HG03060 (cell line): ENCODE results near the gene LANCL3.
"Not testable (repeated sequence)": the region's sequence is repeated elsewhere in the genome, so short reads cannot be mapped to it uniquely, and the experiment has no call there.

ENCODE experiments used
- ATAC-seq: cut with Tn5 transposase; IDR thresholded peaks from one replicate; pipeline ENCODE4 v1.9.1; 2021; ENCODE audit warnings: low read depth, moderate number of reproducible peaks; ENCODE audit not compliant: unreplicated experiment

LANCL3 gene

GRCh38 chrX:37609727-37610126, 38.3 kb downstream of the LANCL3 start:
- ATAC-seq: no peak

- no peak for ATAC-seq
Measured at GRCh38 chrX:37613933-37614332, 42.5 kb downstream of the LANCL3 start.

GRCh38 chrX:37627602-37628001, 56.1 kb downstream of the LANCL3 start:
- ATAC-seq: no peak

GRCh38 chrX:37638047-37638446, 66.6 kb downstream of the LANCL3 start:
- no peak for ATAC-seq

- ATAC-seq: no peak
Measured at GRCh38 chrX:37640142-37640541, 68.7 kb downstream of the LANCL3 start.

- ATAC-seq: no peak
Measured at GRCh38 chrX:37641859-37642258, 70.4 kb downstream of the LANCL3 start.

- no peak for ATAC-seq
Measured at GRCh38 chrX:37644381-37645305, 73.2 kb downstream of the LANCL3 start.

GRCh38 chrX:37646254-37646653, 74.8 kb downstream of the LANCL3 start:
- ATAC-seq: no peak

- not testable (repeated sequence) for ATAC-seq
Measured at GRCh38 chrX:37650879-37651278, 79.4 kb downstream of the LANCL3 start.

- ATAC-seq: no peak
Measured at GRCh38 chrX:37651921-37652452, 80.5 kb downstream of the LANCL3 start.

- ATAC-seq: no peak
Measured at GRCh38 chrX:37652589-37653231, 81.2 kb downstream of the LANCL3 start.

GRCh38 chrX:37653397-37654085, 82.1 kb downstream of the LANCL3 start:
- no peak for ATAC-seq

GRCh38 chrX:37658343-37659030, 87.0 kb downstream of the LANCL3 start:
- ATAC-seq: no peak

- no peak for ATAC-seq
Measured at GRCh38 chrX:37659047-37659446, 87.6 kb downstream of the LANCL3 start.

- ATAC-seq: no peak
Measured at GRCh38 chrX:37662181-37662580, 90.7 kb downstream of the LANCL3 start.

GRCh38 chrX:37666516-37666915, 95.1 kb downstream of the LANCL3 start:
- ATAC-seq: no peak

GRCh38 chrX:37667141-37667540, 95.7 kb downstream of the LANCL3 start:
- ATAC-seq: no peak

GRCh38 chrX:37672563-37672962, 101.1 kb downstream of the LANCL3 start:
- no peak for ATAC-seq

GRCh38 chrX:37676811-37677210, 105.3 kb downstream of the LANCL3 start:
- no peak for ATAC-seq

GRCh38 chrX:37677243-37677642, 105.8 kb downstream of the LANCL3 start:
- ATAC-seq: no peak
